22Rv1 (cell line): ENCODE data around the gene UNC13B.
"Not testable (repeated sequence)": the region's sequence is repeated elsewhere in the genome, so short reads cannot be mapped to it uniquely, and the experiment has no call there.

Experiments used
- H3K27ac ChIP-seq: fragments of 450-650 bp; 2 replicates; pipeline ENCODE4 v1.5.1; 2017
- CTCF ChIP-seq: fragments of 450-650 bp; IDR thresholded peaks from 2 replicates; pipeline ENCODE4 v1.5.1; 2017; ENCODE audit warnings: mild to moderate bottlenecking
- ZFX ChIP-seq: fragments of 450-650 bp; IDR thresholded peaks from 2 replicates; pipeline ENCODE4 v1.6.1; 2017; ENCODE audit warnings: antibody characterized with exemption, borderline replicate concordance

The UNC13B gene

GRCh38 chr9:35398651-35399335, 237.0 kb downstream of the UNC13B start:
- TF ChIP-seq CTCF (no peak), ZFX (no peak)

GRCh38 chr9:35404865-35405264, 243.1 kb downstream of the UNC13B start:
- no peak for TF ChIP-seq CTCF
- TF ChIP-seq ZFX = no peak
- H3K27ac ChIP-seq = no peak overlapping the region

More at GRCh38 chr9:35398651-35399335, 237.0 kb downstream of the UNC13B start:
- H3K27ac ChIP-seq = no peak overlapping the region

- TF ChIP-seq CTCF (no peak), ZFX (no peak)
- no peak overlapping the region for H3K27ac ChIP-seq
Observed at GRCh38 chr9:35406183-35406959, 244.6 kb downstream of the UNC13B start.

- H3K27ac ChIP-seq = no peak overlapping the region
- TF ChIP-seq ZFX (no peak), CTCF (no peak)
Observed at GRCh38 chr9:35407846-35408245, 246.0 kb downstream of the UNC13B start.

GRCh38 chr9:35409434-35409833, 247.6 kb downstream of the UNC13B start:
- not testable (repeated sequence) for H3K27ac ChIP-seq

GRCh38 chr9:35414889-35415288, 253.1 kb downstream of the UNC13B start:
- H3K27ac ChIP-seq = no peak overlapping the region
- TF ChIP-seq CTCF (no peak), ZFX (no peak)

GRCh38 chr9:35415402-35416097, 253.7 kb downstream of the UNC13B start:
- TF ChIP-seq ZFX = no peak
- TF ChIP-seq CTCF = no peak

More at GRCh38 chr9:35415402-35416097, 253.7 kb downstream of the UNC13B start:
- H3K27ac ChIP-seq = no peak overlapping the region
